Measurements from ENCODE around the gene NFE2L3.
"Not testable (repeated sequence)": the region's sequence is repeated elsewhere in the genome, so short reads cannot be mapped to it uniquely, and the experiment has no call there.

Gene NFE2L3

DNA sequence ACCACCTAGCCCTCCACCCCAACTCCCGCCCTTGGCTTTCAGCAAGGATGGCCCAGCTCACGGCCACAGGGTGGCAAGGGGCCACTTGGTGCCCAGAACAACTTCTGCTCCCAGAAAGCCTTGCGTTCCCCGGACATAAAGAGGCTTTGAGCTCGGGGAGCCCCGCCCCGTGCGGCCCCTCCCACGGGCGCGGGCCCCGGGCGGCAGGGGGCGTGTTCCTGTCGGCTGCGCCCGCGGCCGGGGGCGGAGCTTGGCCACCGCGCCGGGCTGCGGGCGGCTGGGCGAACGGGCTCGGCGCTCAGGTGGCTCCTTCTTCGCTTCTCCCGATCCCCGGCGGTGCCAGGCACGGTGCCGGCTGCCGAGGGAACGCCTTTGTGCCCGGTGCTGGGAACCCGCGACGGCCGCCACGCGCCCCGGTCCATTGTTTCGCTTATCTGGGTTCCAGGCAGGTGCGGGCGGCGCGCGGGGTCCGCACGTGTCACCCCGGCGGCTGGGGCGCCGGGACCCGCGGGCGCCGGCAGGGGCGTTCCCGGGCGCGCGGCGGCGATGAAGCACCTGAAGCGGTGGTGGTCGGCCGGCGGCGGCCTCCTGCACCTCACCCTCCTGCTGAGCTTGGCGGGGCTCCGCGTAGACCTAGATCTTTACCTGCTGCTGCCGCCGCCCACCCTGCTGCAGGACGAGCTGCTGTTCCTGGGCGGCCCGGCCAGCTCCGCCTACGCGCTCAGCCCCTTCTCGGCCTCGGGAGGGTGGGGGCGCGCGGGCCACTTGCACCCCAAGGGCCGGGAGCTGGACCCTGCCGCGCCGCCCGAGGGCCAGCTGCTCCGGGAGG, at the start of gene NFE2L3:
Gene NFE2L3 (plus strand): TSS at position 246 of the 829 bp plus-strand sequence. CDS start 301 bp downstream, at position 547.
- DNase-seq, result peak; percentile 81

GRCh38 chr7:26103596-26103995, 48.4 kb upstream of the NFE2L3 start:
- no peak for DNase-seq

GRCh38 chr7:26105236-26105635, 46.8 kb upstream of the NFE2L3 start:
- no peak for DNase-seq

DNA sequence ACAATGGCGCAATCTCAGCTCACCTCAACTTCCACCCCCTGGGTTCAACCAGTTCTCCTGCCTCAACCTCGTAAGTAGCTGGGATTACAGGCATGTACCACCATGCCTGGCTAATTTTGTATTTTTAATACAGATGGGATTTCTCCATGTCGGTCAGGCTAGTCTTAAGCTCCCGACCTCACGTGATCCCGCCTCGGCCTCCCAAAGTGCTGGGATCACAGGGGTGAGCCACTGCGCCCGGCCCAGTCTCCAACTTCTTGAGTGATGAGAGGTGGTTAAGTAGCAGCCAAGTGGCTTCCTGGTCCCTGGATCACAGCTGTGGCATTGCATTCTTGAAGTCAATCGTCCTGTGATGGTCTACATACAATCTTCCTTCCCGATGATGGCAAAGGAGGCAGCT, 46.1 kb upstream of the NFE2L3 start:
- DNase-seq, result no peak

- no peak for DNase-seq
Measured at GRCh38 chr7:26112203-26112740, 39.7 kb upstream of the NFE2L3 start.

- no peak for DNase-seq
Measured at GRCh38 chr7:26115650-26116049, 36.3 kb upstream of the NFE2L3 start.

- DNase-seq, result no peak
Measured at GRCh38 chr7:26117142-26117807, 34.7 kb upstream of the NFE2L3 start.

- DNase-seq, result no peak
Measured at GRCh38 chr7:26117970-26118369, 34.0 kb upstream of the NFE2L3 start.

DNA sequence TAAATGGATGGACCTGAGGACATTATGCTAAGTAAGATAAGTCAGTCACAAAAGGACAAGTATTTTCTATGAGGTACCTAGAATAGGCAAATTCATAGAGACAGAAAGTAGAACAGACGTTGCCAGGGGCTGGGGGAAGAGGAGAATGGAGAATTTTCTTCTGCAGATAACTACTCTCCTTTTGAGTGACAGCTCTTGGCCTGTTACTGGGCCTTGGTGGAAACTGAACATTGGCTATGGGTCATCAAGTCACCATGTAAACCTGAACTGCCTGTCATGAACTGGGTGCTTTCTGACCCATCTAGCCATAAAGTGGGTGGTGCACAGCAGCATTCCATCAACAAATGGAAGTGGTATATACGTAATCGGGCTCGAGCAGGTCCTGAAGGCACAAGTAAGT, 29.3 kb upstream of the NFE2L3 start:
- DNase-seq, result no peak

- not testable (repeated sequence) for DNase-seq
Measured at GRCh38 chr7:26124775-26125174, 27.2 kb upstream of the NFE2L3 start.

DNA sequence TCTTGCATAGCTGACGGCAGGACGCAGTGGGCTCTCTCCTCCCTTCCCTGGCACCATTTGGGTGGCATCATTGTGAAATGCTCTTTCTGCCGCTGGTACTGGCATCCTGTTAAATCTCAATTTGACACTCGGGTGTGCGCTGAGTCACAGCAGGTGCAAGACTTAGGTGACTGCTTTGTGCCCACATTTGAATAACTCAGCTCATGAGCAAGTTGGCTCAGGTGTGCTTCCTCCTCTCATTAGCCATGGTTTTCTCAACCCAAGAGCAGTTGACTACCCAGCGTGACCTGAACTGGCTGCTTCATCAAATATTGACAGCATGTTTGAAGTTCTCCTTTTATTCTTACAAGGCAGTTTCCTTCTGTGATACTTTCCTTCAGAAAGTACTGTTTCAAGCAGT, 24.6 kb upstream of the NFE2L3 start:
- no peak for DNase-seq

- DNase-seq, result no peak
Measured at GRCh38 chr7:26131056-26131589, 20.9 kb upstream of the NFE2L3 start.

DNA sequence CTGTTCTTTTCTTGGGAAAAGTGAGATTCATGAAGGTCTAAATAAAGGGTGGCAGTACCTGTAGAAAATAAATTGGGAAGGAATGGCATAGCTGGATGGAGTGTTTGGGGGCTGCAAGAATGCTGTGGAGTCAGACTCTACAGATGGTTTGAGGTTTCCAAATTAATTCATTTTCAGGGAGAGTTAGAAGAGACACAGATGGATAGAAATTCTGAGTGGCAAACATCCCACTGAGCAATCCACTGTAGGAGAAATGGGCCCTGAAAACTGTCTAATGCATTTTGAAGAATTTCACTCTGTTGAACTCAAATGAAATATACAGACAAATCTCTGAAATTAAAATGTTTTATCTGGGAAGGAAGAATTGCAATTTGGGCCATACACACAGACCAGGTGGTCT, 16.9 kb upstream of the NFE2L3 start:
- DNase-seq, result no peak

DNA sequence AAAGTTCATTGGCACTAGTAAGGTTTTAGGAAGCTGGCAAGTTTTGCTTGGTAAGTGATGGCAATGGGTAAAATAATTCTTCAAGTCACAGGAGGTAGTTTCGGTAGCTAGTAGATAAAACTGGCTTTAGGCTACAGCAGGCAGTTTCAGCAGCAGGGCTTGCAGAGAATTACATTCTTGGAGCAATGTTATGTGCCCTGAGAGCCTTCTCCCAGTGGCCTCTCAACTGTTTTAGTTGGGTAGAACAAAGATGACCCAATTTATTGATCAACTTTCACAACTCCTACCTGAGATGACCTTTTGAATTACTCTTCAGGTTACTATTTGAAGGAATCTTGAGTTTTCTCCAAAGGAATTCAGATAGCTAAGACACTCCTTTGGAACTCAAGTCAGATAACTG, 16.4 kb upstream of the NFE2L3 start:
- DNase-seq, result no peak

GRCh38 chr7:26136831-26137230, 15.2 kb upstream of the NFE2L3 start:
- DNase-seq, result no peak

GRCh38 chr7:26140380-26140779, 11.6 kb upstream of the NFE2L3 start:
- DNase-seq, result no peak

DNA sequence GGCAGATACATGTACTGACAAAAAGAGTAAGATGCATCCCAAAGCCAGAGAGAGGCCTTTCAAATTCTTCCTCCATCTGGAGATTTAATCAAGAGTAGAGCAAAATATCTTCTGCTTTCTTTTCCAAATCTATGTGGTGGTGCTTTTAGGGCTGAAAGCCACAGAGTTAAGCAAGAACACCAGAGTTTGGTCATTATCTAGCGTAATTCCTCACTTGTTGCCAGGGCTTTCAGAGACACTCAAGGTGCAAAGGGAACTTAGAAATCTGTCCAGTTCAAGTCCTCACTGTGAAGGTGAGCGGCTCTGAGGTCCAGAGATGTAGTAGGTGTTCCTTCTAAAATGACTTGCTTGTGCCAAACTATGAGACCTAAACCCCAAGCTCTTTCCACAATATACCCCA, 10.9 kb upstream of the NFE2L3 start:
- DNase-seq, result no peak

GRCh38 chr7:26143298-26144048, 8.5 kb upstream of the NFE2L3 start:
- DNase-seq, result no peak

DNA sequence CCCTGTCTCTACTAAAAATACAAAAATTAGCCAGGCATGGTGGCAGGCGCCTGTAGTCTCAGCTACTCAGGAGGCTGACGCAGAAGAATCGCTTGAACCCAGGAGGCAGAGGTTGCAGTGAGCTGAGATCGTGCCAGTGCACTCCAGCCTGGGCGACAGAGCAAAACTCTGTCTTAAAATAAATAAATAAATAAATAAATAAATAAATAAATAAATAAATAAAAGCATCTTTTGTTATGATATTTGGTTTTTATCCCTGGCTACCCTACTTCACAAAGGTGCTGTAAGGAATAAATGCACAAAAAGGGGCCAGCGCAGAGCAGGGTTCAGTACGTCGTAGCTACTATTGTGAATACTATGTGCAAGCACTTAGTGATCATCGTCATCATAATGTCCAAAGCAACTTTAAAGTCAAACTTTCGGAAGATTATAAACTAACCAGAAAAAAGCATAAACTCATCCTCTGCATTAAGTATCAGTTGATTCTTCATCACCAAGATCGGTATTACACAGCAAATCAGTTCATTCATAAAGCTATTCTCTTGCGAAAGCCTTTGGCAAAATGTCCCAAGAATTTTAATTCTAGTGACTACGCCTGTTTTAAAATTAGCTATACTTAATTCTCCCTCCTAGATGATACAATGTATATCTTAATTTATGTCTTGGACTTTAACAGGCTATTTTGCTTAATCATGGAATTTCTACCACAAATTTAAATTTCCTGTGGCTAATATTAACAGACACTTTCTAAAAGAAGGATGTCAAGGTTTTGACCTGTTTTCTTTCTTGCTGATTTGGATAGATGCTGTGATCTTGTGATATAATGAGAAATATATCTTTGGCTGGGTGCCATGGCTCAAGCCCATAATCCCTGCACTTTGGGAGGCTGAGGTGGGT, 7.6 kb upstream of the NFE2L3 start:
- no peak for DNase-seq

- DNase-seq, result no peak
Measured at GRCh38 chr7:26145238-26145637, 6.8 kb upstream of the NFE2L3 start.

GRCh38 chr7:26147030-26147429, 5.0 kb upstream of the NFE2L3 start:
- no peak for DNase-seq

All from stimulated activated CD4-positive, alpha-beta T cell treated with anti-CD3 and anti-CD28 coated beads, Interleukin-4, amount 100 ng/mL, for 24 hours (primary cell).